Measurements from ENCODE around the gene NCAPH2.

DNA sequence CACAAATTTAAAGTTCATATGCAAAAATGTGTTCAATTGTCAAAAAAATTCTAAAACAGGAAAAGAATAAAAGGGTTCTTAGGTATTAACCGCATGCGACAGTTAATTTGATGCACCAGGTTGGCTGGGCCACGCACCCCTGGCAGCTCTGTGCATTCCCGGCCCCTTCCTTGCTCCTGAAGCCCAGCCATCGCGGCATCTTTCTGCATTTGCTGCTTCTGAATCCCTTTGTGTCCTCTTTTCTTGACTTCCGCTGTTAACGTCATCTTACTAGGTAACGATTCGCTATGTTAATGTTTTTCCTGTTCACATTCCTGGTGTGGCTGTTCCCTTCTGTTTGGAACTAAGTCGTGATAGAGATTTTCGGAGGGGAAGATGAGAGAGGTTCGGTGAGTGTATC is 29.7 kb downstream of the NCAPH2 start:
- TF ChIP-seq POLR2A (IDR thresholded peaks at IDR 0.05), result no peak
- TF ChIP-seq, protein P1, sequence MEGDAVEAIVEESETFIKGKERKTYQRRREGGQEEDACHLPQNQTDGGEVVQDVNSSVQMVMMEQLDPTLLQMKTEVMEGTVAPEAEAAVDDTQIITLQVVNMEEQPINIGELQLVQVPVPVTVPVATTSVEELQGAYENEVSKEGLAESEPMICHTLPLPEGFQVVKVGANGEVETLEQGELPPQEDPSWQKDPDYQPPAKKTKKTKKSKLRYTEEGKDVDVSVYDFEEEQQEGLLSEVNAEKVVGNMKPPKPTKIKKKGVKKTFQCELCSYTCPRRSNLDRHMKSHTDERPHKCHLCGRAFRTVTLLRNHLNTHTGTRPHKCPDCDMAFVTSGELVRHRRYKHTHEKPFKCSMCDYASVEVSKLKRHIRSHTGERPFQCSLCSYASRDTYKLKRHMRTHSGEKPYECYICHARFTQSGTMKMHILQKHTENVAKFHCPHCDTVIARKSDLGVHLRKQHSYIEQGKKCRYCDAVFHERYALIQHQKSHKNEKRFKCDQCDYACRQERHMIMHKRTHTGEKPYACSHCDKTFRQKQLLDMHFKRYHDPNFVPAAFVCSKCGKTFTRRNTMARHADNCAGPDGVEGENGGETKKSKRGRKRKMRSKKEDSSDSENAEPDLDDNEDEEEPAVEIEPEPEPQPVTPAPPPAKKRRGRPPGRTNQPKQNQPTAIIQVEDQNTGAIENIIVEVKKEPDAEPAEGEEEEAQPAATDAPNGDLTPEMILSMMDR (IDR thresholded peaks at IDR 0.05), result no peak
